H9 (cell line): ENCODE data around the gene ATG2B. TPM values are rescaled to one million over a fixed set of nuclear protein-coding genes. Genes with fewer than 3 reads are reported as not detected.

Experiments used
- DNase-seq: peaks from one replicate; pipeline ENCODE4 v3.0.0-alpha.2; 2017
- H2AFZ ChIP-seq: one replicate; pipeline ENCODE4 v1.6.1; 2013; ENCODE audit warnings: mild to moderate bottlenecking, low read length, control low read depth, moderate library complexity
- H2AK5ac ChIP-seq: 2 replicates; pipeline ENCODE4 v1.6.1; 2013; ENCODE audit warnings: low read length, control low read depth, mixed read lengths; ENCODE audit not compliant: insufficient read length
- H2BK120ac ChIP-seq: one replicate; pipeline ENCODE4 v1.6.1; 2013; ENCODE audit warnings: low read depth, mild to moderate bottlenecking, low read length, control low read depth, inconsistent platforms; ENCODE audit not compliant: poor library complexity, severe bottlenecking
- H2BK12ac ChIP-seq: 2 replicates; pipeline ENCODE4 v1.6.1; 2013; ENCODE audit warnings: low read length, control low read depth, mixed read lengths, low read depth; ENCODE audit not compliant: insufficient read length
- H2BK15ac ChIP-seq: 2 replicates; pipeline ENCODE4 v1.6.1; 2013; ENCODE audit warnings: low read depth, low read length, control low read depth
- H2BK20ac ChIP-seq: one replicate; pipeline ENCODE4 v1.6.1; 2013; ENCODE audit warnings: low read depth, mild to moderate bottlenecking, low read length, control low read depth, inconsistent platforms; ENCODE audit not compliant: poor library complexity, severe bottlenecking
- H2BK5ac ChIP-seq: 2 replicates; pipeline ENCODE4 v1.6.1; 2013; ENCODE audit warnings: low read length, control low read depth, mixed read lengths; ENCODE audit not compliant: insufficient read length
- H3K14ac ChIP-seq: 2 replicates; pipeline ENCODE4 v1.6.1; 2013; ENCODE audit warnings: low read length, control low read depth; ENCODE audit not compliant: insufficient read depth
- H3K18ac ChIP-seq: 2 replicates; pipeline ENCODE4 v1.6.1; 2013; ENCODE audit warnings: low read depth, mild to moderate bottlenecking, mixed read lengths, low read length, control low read depth; ENCODE audit not compliant: insufficient read length
- H3K23ac ChIP-seq: 2 replicates; pipeline ENCODE4 v1.6.1; 2013; ENCODE audit warnings: low read length, control low read depth, mixed read lengths, low read depth; ENCODE audit not compliant: insufficient read length
- H3K23me2 ChIP-seq: 2 replicates; pipeline ENCODE4 v1.6.1; 2013; ENCODE audit warnings: low read depth, mild to moderate bottlenecking, mixed read lengths, low read length, control low read depth; ENCODE audit not compliant: insufficient read length, poor library complexity, severe bottlenecking
- H3K27ac ChIP-seq: 2 replicates; pipeline ENCODE4 v1.5.1; 2013; ENCODE audit warnings: low read length, control low read depth, mixed read lengths, low read depth; ENCODE audit not compliant: insufficient read length
- H3K27me3 ChIP-seq: 2 replicates; pipeline ENCODE4 v1.6.1; 2013; ENCODE audit warnings: low read length, control low read depth, inconsistent platforms; ENCODE audit not compliant: insufficient read depth
- H3K4ac ChIP-seq: 2 replicates; pipeline ENCODE4 v1.6.1; 2013; ENCODE audit warnings: low read depth, mild to moderate bottlenecking, control low read depth, inconsistent platforms, low read length, moderate library complexity
- H3K4me1 ChIP-seq: 2 replicates; pipeline ENCODE4 v1.6.1; 2013; ENCODE audit warnings: low read length, control low read depth, inconsistent platforms; ENCODE audit not compliant: insufficient read depth
- H3K4me2 ChIP-seq: 2 replicates; pipeline ENCODE4 v1.6.1; 2013; ENCODE audit warnings: low read length, control low read depth, mixed read lengths; ENCODE audit not compliant: insufficient read length, insufficient read depth
- H3K56ac ChIP-seq: 2 replicates; pipeline ENCODE4 v1.6.1; 2013; ENCODE audit warnings: low read depth, mild to moderate bottlenecking, mixed read lengths, low read length, control low read depth; ENCODE audit not compliant: insufficient read length
- H3K79me1 ChIP-seq: 2 replicates; pipeline ENCODE4 v1.6.1; 2013; ENCODE audit warnings: low read depth, mild to moderate bottlenecking, moderate library complexity, low read length, control low read depth, inconsistent platforms; ENCODE audit not compliant: insufficient read depth, poor library complexity, severe bottlenecking
- H3K79me2 ChIP-seq: 2 replicates; pipeline ENCODE4 v1.6.1; 2013; ENCODE audit warnings: low read length, control low read depth, inconsistent platforms; ENCODE audit not compliant: insufficient read depth
- H3K9ac ChIP-seq: 2 replicates; pipeline ENCODE4 v1.6.1; 2013; ENCODE audit warnings: low read length, control low read depth, mixed read lengths; ENCODE audit not compliant: insufficient read length; ENCODE audit errors: extremely low read depth
- H3K9me3 ChIP-seq: one replicate; pipeline ENCODE4 v1.6.1; 2013; ENCODE audit warnings: low read depth, low read length, inconsistent platforms; ENCODE audit not compliant: control insufficient read depth
- H3T11ph ChIP-seq: one replicate; pipeline ENCODE4 v1.6.1; 2013; ENCODE audit warnings: mild to moderate bottlenecking, low read length, control low read depth, inconsistent platforms
- H4K20me1 ChIP-seq: one replicate; pipeline ENCODE4 v1.6.1; 2013; ENCODE audit not compliant: control insufficient read depth, insufficient read length, insufficient read depth
- H4K5ac ChIP-seq: 2 replicates; pipeline ENCODE4 v1.6.1; 2013; ENCODE audit warnings: low read depth, mild to moderate bottlenecking, mixed read lengths, low read length, control low read depth; ENCODE audit not compliant: insufficient read length
- H4K8ac ChIP-seq: replicated peaks from 2 replicates; pipeline ENCODE4 v1.6.1; 2013; ENCODE audit warnings: low read length, control low read depth, mixed read lengths, low read depth; ENCODE audit not compliant: insufficient read length
- H4K91ac ChIP-seq: 2 replicates; pipeline ENCODE4 v1.6.1; 2013; ENCODE audit warnings: low read depth, mild to moderate bottlenecking, moderate library complexity, mixed read lengths, low read length, control low read depth; ENCODE audit not compliant: insufficient read length
- H3K27ac Mint-ChIP-seq, 3 experiments: 2 replicates in 2 of 3; 3 replicates in 1 of 3; pipeline ENCODE4 v1.8.0; 2020 to 2021; ENCODE audit warnings: mixed read lengths in 3 of 3, mild to moderate bottlenecking in 1 of 3, moderate library complexity in 1 of 3
- H3K27me3 Mint-ChIP-seq: 2 replicates; pipeline ENCODE4 v1.8.0; 2021; ENCODE audit warnings: low read depth, mild to moderate bottlenecking, moderate library complexity, mixed read lengths
- H3K36me3 Mint-ChIP-seq, 3 experiments: 2 replicates in 2 of 3; 3 replicates in 1 of 3; pipeline ENCODE4 v1.8.0; 2020 to 2021; ENCODE audit warnings: low read depth in 3 of 3, mixed read lengths in 3 of 3; ENCODE audit not compliant: insufficient read depth in 1 of 3
- H3K4me1 Mint-ChIP-seq, 2 experiments: 2 replicates each; pipeline ENCODE4 v1.8.0; 2020; ENCODE audit warnings: mixed read lengths in 2 of 2
- H3K4me3 Mint-ChIP-seq, 2 experiments: 2 replicates in 1 of 2; 3 replicates in 1 of 2; pipeline ENCODE4 v1.8.0; 2020 to 2021; ENCODE audit warnings: mild to moderate bottlenecking in 2 of 2, mixed read lengths in 2 of 2, moderate library complexity in 1 of 2
- H3K9me3 Mint-ChIP-seq, 2 experiments: 2 replicates in 1 of 2; 3 replicates in 1 of 2; pipeline ENCODE4 v1.8.0; 2020; ENCODE audit warnings: mild to moderate bottlenecking in 2 of 2, mixed read lengths in 2 of 2, moderate library complexity in 1 of 2
- CTCF ChIP-seq: fragments of 200-600 bp; sonication (generic); conservative IDR thresholded peaks from 3 replicates; pipeline ENCODE4 v1.8.0; 2021; ENCODE audit warnings: antibody characterized with exemption, mild to moderate bottlenecking
- WGBS: extraction: QIAGEN DNeasy Blood & Tissue Kit; methylation state at CpG from one replicate; pipeline ENCODE4 v1.1.7; 2013; ENCODE audit warnings: missing lambda C conversion rate, low lambda C conversion rate, mixed read lengths; ENCODE audit not compliant: insufficient read length; ENCODE audit errors: extremely low coverage; 5-methylcytosine and 5-hydroxymethylcytosine counted together
- total RNA-seq: library from RNA; stranded (reverse); gene quantifications from 2 replicates; pipeline ENCODE4 v1.2.1, GENCODE V29; 2021

The ATG2B gene
- total RNA-seq, 1 experiment from 2014 or later: 12.6 TPM

GRCh38 chr14:96274122-96274521, 89.0 kb downstream of the ATG2B start:
- H2AFZ ChIP-seq: no peak overlapping the region
- H3K36me3 Mint-ChIP-seq: peaks cover 9 to 21% (median 9%) of the 10 kb centered on the region in 3 experiments; a peak in 5 of 7 replicates
- H3K4me1 Mint-ChIP-seq: peaks cover 7 to 11% of the 10 kb centered on the region in 2 experiments

More at GRCh38 chr14:96274122-96274521, 89.0 kb downstream of the ATG2B start:
- Histone ChIP-seq H4K8ac (no peak overlapping the region), H4K5ac (no peak overlapping the region), H3K23ac (no peak overlapping the region), H3K14ac (no peak overlapping the region), H2BK120ac (no peak overlapping the region), H3K4me1 (no peaks in the 10 kb centered on the region), H3K79me1 (no peaks in the 10 kb centered on the region), H2BK5ac (no peak overlapping the region), H3K18ac (no peak overlapping the region), H3K4ac (no peak overlapping the region), H3K9ac (no peak overlapping the region), H2BK12ac (no peak overlapping the region), H2AK5ac (no peak overlapping the region), H3K23me2 (no peaks in the 10 kb centered on the region), H3T11ph (no peak overlapping the region), H3K4me2 (no peak overlapping the region), H4K91ac (no peak overlapping the region), H3K79me2 (no peaks in the 10 kb centered on the region), H3K27ac (no peak overlapping the region), H2BK15ac (no peak overlapping the region), H2BK20ac (no peak overlapping the region), H3K9me3 (no peaks in the 10 kb centered on the region), H4K20me1 (no peaks in the 10 kb centered on the region), H3K56ac (no peak overlapping the region), H3K27me3 (no peaks in the 10 kb centered on the region)
- TF ChIP-seq CTCF: no peak
- WGBS: no CpG with 5 or more reads among the region's 5 CpGs
- peaks cover 3% of the 10 kb centered on the region for H3K27me3 Mint-ChIP-seq
- no peak overlapping the region for H3K4me3 Mint-ChIP-seq
- no peak for DNase-seq
- no peak overlapping the region; a peak in 1 of 7 replicates for H3K27ac Mint-ChIP-seq
- H3K9me3 Mint-ChIP-seq: peaks cover 28 to 30% of the 10 kb centered on the region in 2 experiments
